ENCODE measurements around the gene OPN1MW. TPM values are rescaled to one million over a fixed set of nuclear protein-coding genes. Genes with fewer than 3 reads are reported as not detected.
"Not testable (repeated sequence)": the region's sequence is repeated elsewhere in the genome, so short reads cannot be mapped to it uniquely, and the experiment has no call there.

OPN1MW gene
- total RNA-seq, 1 donor, result not detected

- H3K4me3 ChIP-seq (ENCODE audit: insufficient read depth, low read length); H3K4me1 ChIP-seq (ENCODE audit: insufficient read depth, low read length); DNase-seq (ENCODE audit: insufficient read length, low spot score, missing footprints); H3K27ac ChIP-seq (ENCODE audit: low read depth, low read length); H3K4me2 ChIP-seq (ENCODE audit: insufficient read depth, low read length); H3K27me3 ChIP-seq (ENCODE audit: insufficient read depth, low read length); H4K20me1 ChIP-seq (ENCODE audit: insufficient read depth, low read length); H2AFZ ChIP-seq (ENCODE audit: low read length); H3K9me3 ChIP-seq (ENCODE audit: low read depth, low read length); H3K79me2 ChIP-seq (ENCODE audit: insufficient read depth, low read length); H3K36me3 ChIP-seq (ENCODE audit: insufficient read depth, low read length): not testable (repeated sequence)
These were observed 51.2 kb downstream of the OPN1MW start for GRCh38 chrX:154233620-154234019.

GRCh38 chrX:154238939-154239559, 56.7 kb downstream of the OPN1MW start:
- not testable (repeated sequence) for H3K4me1 ChIP-seq (ENCODE audit: insufficient read depth, low read length); H3K9me3 ChIP-seq (ENCODE audit: low read depth, low read length); H3K27ac ChIP-seq (ENCODE audit: low read depth, low read length); H3K4me3 ChIP-seq (ENCODE audit: insufficient read depth, low read length); H4K20me1 ChIP-seq (ENCODE audit: insufficient read depth, low read length); H2AFZ ChIP-seq (ENCODE audit: low read length); H3K4me2 ChIP-seq (ENCODE audit: insufficient read depth, low read length); DNase-seq (ENCODE audit: insufficient read length, low spot score, missing footprints); H3K36me3 ChIP-seq (ENCODE audit: insufficient read depth, low read length); H3K79me2 ChIP-seq (ENCODE audit: insufficient read depth, low read length); H3K27me3 ChIP-seq (ENCODE audit: insufficient read depth, low read length)

GRCh38 chrX:154239982-154240503, 57.6 kb downstream of the OPN1MW start:
- H3K4me2 ChIP-seq (ENCODE audit: insufficient read depth, low read length); H4K20me1 ChIP-seq (ENCODE audit: insufficient read depth, low read length); H3K27me3 ChIP-seq (ENCODE audit: insufficient read depth, low read length); H3K4me3 ChIP-seq (ENCODE audit: insufficient read depth, low read length); H3K9me3 ChIP-seq (ENCODE audit: low read depth, low read length); H3K4me1 ChIP-seq (ENCODE audit: insufficient read depth, low read length); H3K79me2 ChIP-seq (ENCODE audit: insufficient read depth, low read length); H3K27ac ChIP-seq (ENCODE audit: low read depth, low read length); H2AFZ ChIP-seq (ENCODE audit: low read length); H3K36me3 ChIP-seq (ENCODE audit: insufficient read depth, low read length); DNase-seq (ENCODE audit: insufficient read length, low spot score, missing footprints): not testable (repeated sequence)

Other genes with a start within 250 kb of the OPN1MW start
- 43.4 and 46.3 TPM in 2 replicates for gene NAA10, start 247.6 kb upstream of the OPN1MW start, total RNA-seq
- 6.5 TPM in 2 replicates for gene RENBP, start 238.0 kb upstream of the OPN1MW start, total RNA-seq
- 22.1 and 24.6 TPM in 2 replicates for gene HCFC1, start 210.8 kb upstream of the OPN1MW start, total RNA-seq
- gene TMEM187, start 209.8 kb upstream of the OPN1MW start, total RNA-seq, result 6.9 and 8.5 TPM in 2 replicates
- gene IRAK1, start 162.7 kb upstream of the OPN1MW start, total RNA-seq, result 99.5 and 100 TPM in 2 replicates
- 31.1 and 33.3 TPM in 2 replicates for gene MECP2, start 84.9 kb upstream of the OPN1MW start, total RNA-seq
- gene OPN1LW, start 38.4 kb upstream of the OPN1MW start, total RNA-seq, result not detected in 2 replicates
- not detected in 2 replicates for gene OPN1MW2, start 37.2 kb downstream of the OPN1MW start, total RNA-seq
- not detected in 2 replicates for gene OPN1MW3, start 75.0 kb downstream of the OPN1MW start, total RNA-seq
- not detected in 2 replicates for gene TEX28, start 112.5 kb downstream of the OPN1MW start, total RNA-seq
- not detected in 2 replicates for gene TKTL1, start 113.2 kb downstream of the OPN1MW start, total RNA-seq
- 2,632 and 3,431 TPM in 2 replicates for gene FLNA, start 192.0 kb downstream of the OPN1MW start, total RNA-seq
- gene EMD, start 196.7 kb downstream of the OPN1MW start, total RNA-seq, result 28.0 and 29.7 TPM in 2 replicates
- gene RPL10, start 215.8 kb downstream of the OPN1MW start, total RNA-seq, result 1,832 and 2,517 TPM in 2 replicates
- 58.9 and 74.6 TPM in 2 replicates for gene DNASE1L1, start 226.7 kb downstream of the OPN1MW start, total RNA-seq
- gene TAFAZZIN, start 228.9 kb downstream of the OPN1MW start, total RNA-seq, result 15.6 and 19.2 TPM in 2 replicates
- gene ATP6AP1, start 246.1 kb downstream of the OPN1MW start, total RNA-seq, result 59.2 and 61.9 TPM in 2 replicates